ENCODE data around the gene BCAS4.

Gene BCAS4

GRCh38 chr20:50813101-50813643 is 18.3 kb downstream of the BCAS4 start:
- no peak for TF ChIP-seq GATA3 (IDR thresholded peaks at IDR 0.05; ENCODE audit: low read depth, low read length)

- TF ChIP-seq GATA3 (IDR thresholded peaks at IDR 0.05; ENCODE audit: low read depth, low read length): no peak
- TF ChIP-seq GATA2 (IDR thresholded peaks at IDR 0.05; ENCODE audit: low read depth, low read length): no peak
Measured at GRCh38 chr20:50813801-50814200, 18.9 kb downstream of the BCAS4 start.

GRCh38 chr20:50814438-50815161 is 19.7 kb downstream of the BCAS4 start:
- TF ChIP-seq GATA3 (IDR thresholded peaks at IDR 0.05; ENCODE audit: low read depth, low read length) (no peak), GATA2 (IDR thresholded peaks at IDR 0.05; ENCODE audit: low read depth, low read length) (no peak)

GRCh38 chr20:50815162-50815989 is 20.5 kb downstream of the BCAS4 start:
- TF ChIP-seq GATA2 (IDR thresholded peaks at IDR 0.05; ENCODE audit: low read depth, low read length): no peak
- no peak for TF ChIP-seq GATA3 (IDR thresholded peaks at IDR 0.05; ENCODE audit: low read depth, low read length)

GRCh38 chr20:50817776-50818172 is 22.9 kb downstream of the BCAS4 start:
- TF ChIP-seq GATA2 (IDR thresholded peaks at IDR 0.05; ENCODE audit: low read depth, low read length) (no peak), GATA3 (IDR thresholded peaks at IDR 0.05; ENCODE audit: low read depth, low read length) (no peak)

GRCh38 chr20:50819349-50819748 is 24.5 kb downstream of the BCAS4 start:
- no peak for TF ChIP-seq GATA3 (IDR thresholded peaks at IDR 0.05; ENCODE audit: low read depth, low read length)
- no peak for TF ChIP-seq GATA2 (IDR thresholded peaks at IDR 0.05; ENCODE audit: low read depth, low read length)

- TF ChIP-seq GATA3 (IDR thresholded peaks at IDR 0.05; ENCODE audit: low read depth, low read length) (no peak), GATA2 (IDR thresholded peaks at IDR 0.05; ENCODE audit: low read depth, low read length) (no peak)
Measured at GRCh38 chr20:50820515-50821256, 25.8 kb downstream of the BCAS4 start.

GRCh38 chr20:50821257-50821921 is 26.5 kb downstream of the BCAS4 start:
- TF ChIP-seq GATA3 (IDR thresholded peaks at IDR 0.05; ENCODE audit: low read depth, low read length) (no peak), GATA2 (IDR thresholded peaks at IDR 0.05; ENCODE audit: low read depth, low read length) (no peak)

GRCh38 chr20:50821994-50822393 is 27.1 kb downstream of the BCAS4 start:
- TF ChIP-seq GATA2 (IDR thresholded peaks at IDR 0.05; ENCODE audit: low read depth, low read length) (no peak), GATA3 (IDR thresholded peaks at IDR 0.05; ENCODE audit: low read depth, low read length) (no peak)

- TF ChIP-seq GATA3 (IDR thresholded peaks at IDR 0.05; ENCODE audit: low read depth, low read length): no peak
- TF ChIP-seq GATA2 (IDR thresholded peaks at IDR 0.05; ENCODE audit: low read depth, low read length): no peak
Measured at GRCh38 chr20:50823319-50823718, 28.5 kb downstream of the BCAS4 start.

- no peak for TF ChIP-seq GATA3 (IDR thresholded peaks at IDR 0.05; ENCODE audit: low read depth, low read length)
- no peak for TF ChIP-seq GATA2 (IDR thresholded peaks at IDR 0.05; ENCODE audit: low read depth, low read length)
Measured at GRCh38 chr20:50824137-50824536, 29.3 kb downstream of the BCAS4 start.

- TF ChIP-seq GATA2 (IDR thresholded peaks at IDR 0.05; ENCODE audit: low read depth, low read length) (no peak), GATA3 (IDR thresholded peaks at IDR 0.05; ENCODE audit: low read depth, low read length) (no peak)
Measured at GRCh38 chr20:50826121-50826520, 31.3 kb downstream of the BCAS4 start.

GRCh38 chr20:50828363-50829136 is 33.7 kb downstream of the BCAS4 start:
- TF ChIP-seq GATA3 (IDR thresholded peaks at IDR 0.05; ENCODE audit: low read depth, low read length): no peak
- no peak for TF ChIP-seq GATA2 (IDR thresholded peaks at IDR 0.05; ENCODE audit: low read depth, low read length)
